GM19351 (cell line): Measurements from ENCODE around the gene SNAPC2.

Source experiments
- ATAC-seq: cut with Tn5 transposase; IDR thresholded peaks from one replicate; pipeline ENCODE4 v1.9.1; 2021; ENCODE audit warnings: mild to moderate bottlenecking, moderate library complexity; ENCODE audit not compliant: unreplicated experiment

Gene SNAPC2

GRCh38 chr19:7965921-7966665 is 46.0 kb downstream of the SNAPC2 start:
- ATAC-seq: no peak

DNA sequence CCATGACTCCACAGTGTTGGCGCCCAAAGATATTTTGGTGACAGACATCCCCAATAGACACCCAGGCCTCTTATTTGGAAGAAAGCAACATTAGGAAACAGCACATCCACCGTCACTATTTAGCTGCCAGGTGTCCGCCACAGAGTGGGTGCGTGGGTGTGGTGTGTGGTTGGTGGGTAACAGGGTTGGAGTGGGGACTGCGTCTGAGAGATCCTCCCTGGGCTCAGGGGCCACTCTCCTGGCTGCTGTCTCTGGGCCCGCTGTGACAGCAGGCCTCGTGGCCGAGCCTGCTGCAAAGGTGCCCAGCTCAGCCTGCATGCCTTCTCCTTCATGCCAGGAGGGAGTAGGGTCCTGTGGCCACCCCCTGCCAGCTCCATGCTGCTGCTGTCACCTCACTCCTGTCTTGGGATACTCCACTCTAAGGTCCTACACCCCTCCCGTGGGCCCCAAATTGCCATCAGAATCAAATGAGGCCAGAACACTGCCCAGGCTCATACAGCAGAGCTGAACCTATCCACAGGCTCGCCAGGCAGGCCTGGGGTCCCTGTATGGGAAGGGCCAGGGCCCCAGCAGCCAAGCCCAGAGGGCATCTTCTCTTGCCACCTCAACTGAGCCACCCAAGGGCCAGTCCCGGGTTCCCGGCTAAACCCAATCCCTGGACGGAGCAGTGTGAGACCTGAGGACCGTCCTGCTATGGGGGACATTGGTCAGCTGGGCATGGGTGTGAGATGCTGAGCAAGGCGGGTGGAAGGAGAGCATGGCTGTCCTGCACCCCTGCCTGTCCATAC is 48.1 kb downstream of the SNAPC2 start:
- ATAC-seq: no peak

DNA sequence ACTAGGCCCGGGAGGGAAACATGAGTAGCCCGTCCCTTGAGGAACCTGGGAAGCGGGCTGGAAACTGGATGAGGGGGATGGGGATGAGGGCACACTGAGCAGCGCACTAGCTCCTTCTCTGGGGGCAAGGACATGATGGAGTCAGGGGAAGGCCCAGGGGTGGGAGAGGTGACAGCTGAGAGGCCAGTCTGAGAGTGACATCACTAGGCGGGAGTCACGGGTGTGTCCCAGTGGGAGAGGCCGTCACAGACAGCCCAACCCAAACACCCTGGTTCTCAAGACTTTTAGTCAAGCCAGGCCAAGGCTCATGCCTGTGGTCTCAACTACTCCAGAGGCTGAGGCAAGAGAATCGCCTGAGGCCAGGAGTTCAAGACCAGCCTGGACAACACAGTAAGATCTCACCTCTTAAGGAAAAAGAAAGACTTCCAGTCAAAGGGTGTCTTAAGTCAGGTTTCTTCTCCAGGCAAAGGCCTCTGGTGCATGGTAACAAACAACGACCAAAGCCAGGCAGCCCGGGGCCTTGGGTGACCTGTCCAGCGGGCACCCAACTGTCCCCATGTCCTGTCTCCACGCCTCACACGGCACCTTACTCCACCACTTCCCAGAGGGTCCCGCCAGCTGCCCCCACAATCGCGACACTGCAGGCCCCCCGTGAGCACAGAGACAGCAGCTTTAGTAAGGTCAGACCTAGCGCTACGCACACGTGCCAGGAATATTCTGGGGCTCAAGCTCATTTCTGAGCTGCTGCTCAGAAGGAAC is 48.8 kb downstream of the SNAPC2 start:
- ATAC-seq: no peak

DNA sequence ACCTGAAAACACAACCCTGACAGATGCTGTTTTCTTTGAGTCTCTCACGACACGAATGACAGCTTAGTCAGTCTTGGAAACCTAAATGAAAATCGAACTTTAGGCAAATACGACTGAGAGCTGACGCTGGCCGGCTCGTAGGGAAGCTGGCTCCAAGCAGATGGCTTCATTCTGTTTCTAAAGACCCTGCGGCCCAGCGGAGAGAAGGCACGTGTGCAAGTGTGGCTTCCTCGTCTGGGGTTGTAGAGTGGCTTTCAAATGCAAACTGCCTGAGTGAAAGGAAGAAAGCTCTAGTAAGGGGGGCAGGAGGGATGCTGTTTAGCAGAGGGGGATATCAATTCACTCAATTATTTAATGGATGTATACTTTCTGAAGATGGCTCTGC is 49.4 kb downstream of the SNAPC2 start:
- no peak for ATAC-seq

- ATAC-seq: no peak
These were observed 50.7 kb downstream of the SNAPC2 start for GRCh38 chr19:7970716-7971448.

GRCh38 chr19:7971553-7972520 is 51.7 kb downstream of the SNAPC2 start:
- ATAC-seq: no peak
